IMR-90 (cell line): ENCODE data around the gene ARL14EP. TPM values are rescaled to one million over a fixed set of nuclear protein-coding genes. Genes with fewer than 3 reads are reported as not detected.

ENCODE experiments used
- ATAC-seq: fragments of 200-7000 bp; cut with Tn5 transposase; 2 replicates; pipeline ENCODE4 v1.9.1; 2020; ENCODE audit warnings: low read depth, mild to moderate bottlenecking, moderate library complexity
- BruUV-seq: library from RNA; stranded (reverse); fragments of 400-500 nt; replicated peaks from 2 replicates; lab custom pipeline; 2021; lab: Mats Ljungman, UMichigan
- CTCF ChIA-PET: fragments of 300-600 bp; formaldehyde crosslinking; extraction: SDS; loops from one replicate; lab custom pipeline; 2021; ENCODE audit warnings: antibody characterized with exemption; lab: Yijun Ruan, JAX
- POLR2A ChIA-PET: fragments of 300-600 bp; sonication (Branson Sonifier 250); formaldehyde crosslinking; loops from one replicate; lab custom pipeline; 2022; ENCODE audit warnings: antibody characterized with exemption; ENCODE audit not compliant: unreplicated experiment; lab: Charles Lee
- DNase-seq: peaks from one replicate; pipeline ENCODE4 v3.0.0; 2013
- H2AFZ ChIP-seq: replicated peaks from 2 replicates; pipeline ENCODE3; 2013; ENCODE audit warnings: low read length, mild to moderate bottlenecking; ENCODE audit not compliant: poor library complexity
- H2AK5ac ChIP-seq: 2 replicates; pipeline ENCODE4 v1.6.1; 2013; ENCODE audit warnings: low read depth, low read length, inconsistent platforms
- H2AK9ac ChIP-seq: replicated peaks from 2 replicates; pipeline ENCODE3; 2013; ENCODE audit warnings: mild to moderate bottlenecking, low read depth, low read length, moderate library complexity; ENCODE audit not compliant: poor library complexity
- H2BK120ac ChIP-seq: 2 replicates; pipeline ENCODE4 v1.6.1; 2013; ENCODE audit warnings: low read depth, low read length, inconsistent platforms
- H2BK15ac ChIP-seq: 3 replicates; pipeline ENCODE4 v1.6.1; 2013; ENCODE audit warnings: low read depth, low read length, inconsistent platforms
- H2BK20ac ChIP-seq: 2 replicates; pipeline ENCODE4 v1.6.1; 2013; ENCODE audit warnings: low read depth, mild to moderate bottlenecking, inconsistent platforms, low read length, moderate library complexity
- H2BK5ac ChIP-seq: 2 replicates; pipeline ENCODE4 v1.6.1; 2013; ENCODE audit warnings: mild to moderate bottlenecking, low read depth, low read length, inconsistent platforms; ENCODE audit not compliant: poor library complexity, severe bottlenecking
- H3K14ac ChIP-seq: replicated peaks from 2 replicates; pipeline ENCODE4 v1.6.1; 2013; ENCODE audit warnings: low read depth, low read length, inconsistent platforms
- H3K18ac ChIP-seq: 2 replicates; pipeline ENCODE4 v1.6.1; 2013; ENCODE audit warnings: low read depth, low read length, control low read depth
- H3K23ac ChIP-seq: 2 replicates; pipeline ENCODE4 v1.6.1; 2013; ENCODE audit warnings: low read depth, low read length, inconsistent platforms
- H3K27ac ChIP-seq: 2 replicates; pipeline ENCODE4 v1.5.1; 2013; ENCODE audit warnings: mild to moderate bottlenecking, control low read depth, low read length; ENCODE audit not compliant: insufficient read depth
- H3K27me3 ChIP-seq: 2 replicates; pipeline ENCODE4 v1.6.1; 2013; ENCODE audit warnings: low read length; ENCODE audit not compliant: control insufficient read depth, insufficient read depth
- H3K36me3 ChIP-seq: 2 replicates; pipeline ENCODE4 v1.6.1; 2013; ENCODE audit warnings: low read length, mixed read lengths; ENCODE audit not compliant: control insufficient read depth, insufficient read depth
- H3K4ac ChIP-seq: 2 replicates; pipeline ENCODE4 v1.6.1; 2013; ENCODE audit warnings: low read depth, low read length, inconsistent platforms
- H3K4me1 ChIP-seq: 2 replicates; pipeline ENCODE4 v1.6.1; 2013; ENCODE audit warnings: low read length, mixed read lengths; ENCODE audit not compliant: control insufficient read depth, insufficient read depth
- H3K4me2 ChIP-seq: 2 replicates; pipeline ENCODE4 v1.6.1; 2013; ENCODE audit warnings: low read depth, mild to moderate bottlenecking, control low read depth, low read length, moderate library complexity
- H3K4me3 ChIP-seq: 2 replicates; pipeline ENCODE4 v1.5.1; 2013; ENCODE audit warnings: low read depth, mild to moderate bottlenecking, control low read depth, low read length, moderate library complexity; ENCODE audit not compliant: insufficient read depth
- H3K56ac ChIP-seq: 2 replicates; pipeline ENCODE4 v1.6.1; 2013; ENCODE audit warnings: low read length, inconsistent platforms; ENCODE audit not compliant: insufficient read depth; ENCODE audit errors: extremely low read depth
- H3K79me1 ChIP-seq, 2 experiments: 2 replicates each; pipeline ENCODE4 v1.6.1; 2013; ENCODE audit warnings: low read length in 2 of 2, inconsistent platforms in 1 of 2, low read depth in 1 of 2
- H3K9ac ChIP-seq: 2 replicates; pipeline ENCODE4 v1.6.1; 2013; ENCODE audit warnings: low read depth, low read length, control low read depth
- H3K9me1 ChIP-seq: 2 replicates; pipeline ENCODE4 v1.6.1; 2013; ENCODE audit warnings: low read length, inconsistent platforms; ENCODE audit not compliant: insufficient read depth
- H3K9me3 ChIP-seq: 2 replicates; pipeline ENCODE4 v1.6.1; 2013; ENCODE audit warnings: low read length; ENCODE audit not compliant: control insufficient read depth, insufficient read depth
- H4K20me1 ChIP-seq: 2 replicates; pipeline ENCODE4 v1.6.1; 2013; ENCODE audit warnings: low read length, inconsistent platforms; ENCODE audit not compliant: insufficient read depth
- H4K5ac ChIP-seq: 2 replicates; pipeline ENCODE4 v1.6.1; 2013; ENCODE audit warnings: mild to moderate bottlenecking, low read depth, low read length, control low read depth
- H4K8ac ChIP-seq, 2 experiments: 2 replicates each; pipeline ENCODE4 v1.6.1; 2013; ENCODE audit warnings: low read depth in 2 of 2, low read length in 2 of 2, control low read depth in 1 of 2, inconsistent platforms in 1 of 2
- H4K91ac ChIP-seq: 2 replicates; pipeline ENCODE4 v1.6.1; 2013; ENCODE audit warnings: low read depth, low read length, inconsistent platforms; ENCODE audit not compliant: insufficient read depth
- BHLHE40 ChIP-seq: fragments of 150-350 bp; IDR thresholded peaks from 2 replicates; pipeline ENCODE4 v1.6.1; 2016; ENCODE audit warnings: mild to moderate bottlenecking, low read depth, low read length
- CTCF ChIP-seq: conservative IDR thresholded peaks from 2 replicates; pipeline ENCODE4 v1.5.1; 2012; ENCODE audit warnings: mild to moderate bottlenecking, low read depth, low read length, improper control_type of control experiment
- FOS ChIP-seq: fragments of 150-350 bp; IDR thresholded peaks from 2 replicates; pipeline ENCODE4 v1.6.1; 2016; ENCODE audit warnings: low read depth, low read length
- MAFK ChIP-seq: IDR thresholded peaks from 2 replicates; pipeline ENCODE4 v1.6.1; 2012; ENCODE audit warnings: low read depth, low read length, improper control_type of control experiment
- NFE2L2 ChIP-seq: fragments of 150-350 bp; IDR thresholded peaks from 2 replicates; pipeline ENCODE4 v1.6.1; 2016; ENCODE audit warnings: low read depth, mild to moderate bottlenecking, low read length
- POLR2A ChIP-seq: IDR thresholded peaks from 2 replicates; pipeline ENCODE4 v1.6.1; 2012; ENCODE audit warnings: mild to moderate bottlenecking, low read depth, low read length
- RAD21 ChIP-seq: IDR thresholded peaks from 2 replicates; pipeline ENCODE4 v1.6.1; 2012; ENCODE audit warnings: low read length, improper control_type of control experiment
- SMC3 ChIP-seq: fragments of 150-350 bp; IDR thresholded peaks from 2 replicates; pipeline ENCODE4 v1.6.1; 2016; ENCODE audit warnings: low read depth, mild to moderate bottlenecking, antibody characterized with exemption, low read length, moderate library complexity
- WGBS, 2 experiments: methylation state at CpG; one replicate each; pipeline versions ENCODE4 v1.1.5 to v1.1.7; 2013; ENCODE audit warnings: missing lambda C conversion rate in 2 of 2; ENCODE audit not compliant: insufficient read length in 1 of 2; ENCODE audit errors: extremely low coverage in 2 of 2; 5-methylcytosine and 5-hydroxymethylcytosine counted together
- dilution Hi-C: fragments of 300-500 bp; cut with HindIII; formaldehyde crosslinking; loops from one replicate; pipeline ENCODE4 v1.14.3; 2018; ENCODE audit warnings: low sequenced_read_pairs; ENCODE audit not compliant: unreplicated experiment
- in situ Hi-C: fragments of 300-500 bp; cut with MboI; formaldehyde crosslinking; loops from 3 replicates; pipeline ENCODE4 v1.14.3; 2019; ENCODE audit warnings: low sequenced_read_pairs, inconsistent platforms, mixed read lengths
- intact Hi-C: fragments of 100-400 bp; cut with micrococcal nuclease; formaldehyde crosslinking; loops from 2 replicates; pipeline ENCODE4 v1.10.0; 2022
- polyA plus RNA-seq, 3 experiments: library from polyadenylated mRNA; depleted of rRNA; stranded (reverse); fragments of >200 nt; gene quantifications; 2 replicates each; pipeline ENCODE4 v1.2.3, GENCODE V29; 2012; ENCODE audit warnings: low replicate concordance in 1 of 3
- total RNA-seq: library from RNA; depleted of rRNA; stranded (reverse); fragments of >200 nt; gene quantifications from 2 replicates; pipeline ENCODE4 v1.2.3, GENCODE V29; 2012

ARL14EP gene
- total and polyA plus RNA-seq, 2 of the 4 experiments (the other 2 are of a cell fraction), result 13.8 to 15.7 TPM

GRCh38 chr11:30364139-30364836, 41.4 kb downstream of the ARL14EP start:
- in situ Hi-C loops, result no loop called here
- no CpG with 5 or more reads among the region's 7 CpGs for WGBS, 2 experiments
- DNase-seq, result no peak
- Histone ChIP-seq H4K5ac (no peak overlapping the region), H3K4me1 (no peaks in the 10 kb centered on the region; the same call in 1 of the 2 replicates), H4K20me1 (no peaks in the 10 kb centered on the region), H2AFZ (no peak overlapping the region), H2BK5ac (no peak overlapping the region), H2AK9ac (no peak overlapping the region), H2BK120ac (no peak overlapping the region), H4K8ac (no peak overlapping the region), H3K18ac (no peak overlapping the region), H2BK20ac (no peak overlapping the region), H2BK15ac (no peak overlapping the region), H3K27ac (no peak overlapping the region), H3K14ac (no peak overlapping the region), H3K27me3 (no peaks in the 10 kb centered on the region; the same call in 1 of the 2 replicates), H3K4ac (no peak overlapping the region), H3K23ac (no peak overlapping the region), H3K4me2 (no peak overlapping the region), H3K4me3 (no peak overlapping the region), H3K36me3 (no peaks in the 10 kb centered on the region), H2AK5ac (no peak overlapping the region), H3K56ac (no peak overlapping the region), H3K9me1 (no peaks in the 10 kb centered on the region), H4K91ac (no peak overlapping the region), H3K9me3 (no peaks in the 10 kb centered on the region), H3K9ac (no peak overlapping the region), H3K79me1 (no peaks in the 10 kb centered on the region)
- ChIA-PET CTCF (no interaction called here), POLR2A (no interaction called here)
- no TSS peak for BruUV-seq
- dilution Hi-C loops, result no loop called here
- ATAC-seq, result no peak
- no peak for TF ChIP-seq BHLHE40
- no peak for TF ChIP-seq POLR2A
- no peak for TF ChIP-seq CTCF
- no peak for TF ChIP-seq RAD21
- TF ChIP-seq NFE2L2, result no peak
- no peak for TF ChIP-seq MAFK
- no peak for TF ChIP-seq SMC3
- TF ChIP-seq FOS, result no peak
- intact Hi-C loops, result no loop called here
